SW 1271 (cell line): ENCODE data around the gene ZBTB5.
"Not testable (repeated sequence)": the region's sequence is repeated elsewhere in the genome, so short reads cannot be mapped to it uniquely, and the experiment has no call there.

Experiments
- DNase-seq, 2 experiments: peaks; one replicate each; lab custom pipeline; 2025; lab: John Stamatoyannopoulos, UW

Gene ZBTB5

GRCh38 chr9:37486616-37487548, 21.6 kb upstream of the ZBTB5 start:
- no peak for DNase-seq

DNA sequence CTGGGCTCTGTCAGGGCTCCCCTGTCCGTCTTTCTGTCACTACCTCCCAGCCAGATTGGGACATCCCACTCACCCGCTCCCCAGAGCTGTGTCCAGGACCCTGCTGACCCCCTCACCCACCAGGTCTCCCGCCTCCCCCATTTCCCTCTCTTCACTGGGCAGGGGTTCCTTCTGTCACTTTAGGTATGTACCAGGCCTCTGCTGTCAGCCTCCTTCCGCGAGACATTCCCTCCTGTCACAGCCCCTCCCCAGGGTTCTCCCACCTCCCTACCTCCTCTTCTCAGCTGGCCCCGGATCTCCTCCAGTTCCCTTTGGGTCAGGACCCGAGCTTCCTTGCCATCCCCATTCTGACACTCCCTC, 21.0 kb upstream of the ZBTB5 start:
- DNase-seq: no peak

GRCh38 chr9:37485389-37486255, 20.4 kb upstream of the ZBTB5 start, which contains the start of gene POLR1E:
POLR1E (plus strand) TSS chr9:37485948; CDS start chr9:37486048, 100 bp downstream.
- peak; percentile 45 to 72 for DNase-seq

- no peak for DNase-seq
Observed at GRCh38 chr9:37480759-37481158, 15.5 kb upstream of the ZBTB5 start.

DNA sequence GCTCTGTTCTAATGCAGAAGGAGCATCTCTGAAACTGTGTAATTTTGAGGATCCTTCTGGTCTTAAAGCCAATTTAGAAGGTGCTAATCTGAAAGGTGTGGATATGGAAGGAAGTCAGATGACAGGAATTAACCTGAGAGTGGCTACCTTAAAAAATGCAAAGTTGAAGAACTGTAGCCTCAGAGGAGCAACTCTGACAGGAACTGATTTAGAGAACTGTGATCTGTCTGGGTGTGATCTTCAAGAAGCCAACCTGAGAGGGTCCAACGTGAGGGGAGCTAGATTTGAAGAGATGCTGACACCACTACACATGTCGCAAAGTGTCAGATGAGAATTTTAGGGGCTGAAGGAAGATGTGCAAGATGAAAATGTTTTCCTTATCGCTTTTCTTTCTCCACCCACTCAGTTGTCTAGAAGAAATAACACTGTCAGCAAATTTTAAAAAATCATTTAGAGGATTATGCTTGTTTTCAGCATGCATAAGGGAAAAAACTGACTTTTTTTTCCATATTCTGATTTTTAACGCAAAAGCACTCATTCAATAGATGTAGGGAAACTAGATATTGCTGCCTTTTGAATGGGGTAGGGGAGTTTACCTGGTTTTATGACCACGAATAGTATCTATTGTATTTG, 12.9 kb upstream of the ZBTB5 start:
- DNase-seq: not testable (repeated sequence)

DNA sequence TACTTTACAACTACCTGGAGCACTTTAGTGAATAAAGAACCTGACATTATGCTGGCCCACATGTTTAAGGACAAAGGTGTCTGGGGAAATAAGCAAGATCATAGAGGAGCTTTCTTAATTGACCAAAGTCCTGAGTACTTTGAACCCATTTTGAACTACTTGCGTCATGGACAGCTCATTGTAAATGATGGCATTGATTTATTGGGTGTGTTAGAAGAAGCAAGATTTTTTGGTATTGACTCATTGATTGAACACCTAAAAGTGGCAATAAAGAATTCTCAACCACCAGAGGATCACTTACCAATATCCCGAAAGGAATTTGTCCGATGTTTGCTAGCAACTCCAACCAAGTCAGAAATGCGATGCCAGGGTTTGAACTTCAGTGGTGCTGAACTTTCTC, 12.2 kb upstream of the ZBTB5 start:
- not testable (repeated sequence) for DNase-seq

DNA sequence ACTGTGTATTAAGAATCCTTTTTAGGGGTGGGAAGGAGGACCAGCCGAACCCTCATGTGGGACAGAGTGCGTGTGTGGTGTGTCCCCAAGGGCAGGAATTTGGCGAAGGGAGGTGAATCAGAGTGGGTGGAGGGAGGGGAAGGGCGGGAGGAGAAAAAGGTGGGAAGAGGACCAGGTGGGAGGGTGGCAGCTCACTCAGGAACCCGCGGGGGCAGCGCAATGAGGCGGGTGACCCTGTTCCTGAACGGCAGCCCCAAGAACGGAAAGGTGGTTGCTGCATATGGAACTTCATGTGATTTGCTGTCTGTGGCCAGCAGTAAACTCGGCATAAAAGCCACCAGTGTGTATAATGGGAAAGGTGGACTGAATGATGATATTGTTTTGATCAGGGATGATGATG, 11.7 kb upstream of the ZBTB5 start:
- no peak for DNase-seq

DNA sequence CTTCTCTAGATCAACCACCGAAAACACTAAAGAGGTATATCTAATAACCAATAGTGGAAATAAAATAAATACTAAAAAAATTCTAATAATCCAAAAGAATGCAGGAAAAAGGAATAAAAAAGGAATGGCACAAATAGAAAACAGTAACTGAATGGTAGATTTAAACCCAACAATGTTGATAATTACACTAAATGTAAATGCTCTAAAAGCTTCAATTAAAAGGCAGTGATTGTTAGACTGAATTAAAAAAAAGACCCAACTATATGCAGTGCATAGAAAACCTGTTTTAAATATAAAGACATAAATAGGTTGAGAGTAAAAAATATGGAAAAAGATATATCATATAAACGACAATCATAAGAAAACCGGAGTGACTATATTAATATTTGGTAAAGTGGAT, 9.2 kb upstream of the ZBTB5 start:
- no peak for DNase-seq

DNA sequence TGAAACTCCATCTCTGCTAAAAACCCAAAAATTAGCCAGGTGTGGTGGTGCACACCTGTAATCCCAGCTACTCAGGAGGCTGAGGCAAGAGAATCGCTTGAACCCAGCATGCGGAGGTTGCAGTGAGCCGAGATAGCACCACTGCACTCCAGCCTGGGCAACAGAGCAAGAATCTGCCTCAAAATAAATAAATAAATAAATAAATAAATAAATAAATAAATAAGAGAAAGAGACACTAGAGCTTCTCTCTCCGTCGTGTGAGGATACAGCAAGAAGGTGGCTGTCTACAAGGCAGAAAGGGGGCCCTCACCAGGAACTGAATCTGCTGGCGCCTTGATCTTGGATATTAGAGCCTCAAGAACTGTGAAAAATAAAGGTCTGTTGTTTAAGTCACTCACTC, 8.7 kb upstream of the ZBTB5 start:
- DNase-seq: not testable (repeated sequence)

GRCh38 chr9:37471942-37472684, 6.9 kb upstream of the ZBTB5 start:
- peak; percentile 85 to 96 for DNase-seq

GRCh38 chr9:37468620-37469019, 3.4 kb upstream of the ZBTB5 start:
- DNase-seq: no peak

DNA sequence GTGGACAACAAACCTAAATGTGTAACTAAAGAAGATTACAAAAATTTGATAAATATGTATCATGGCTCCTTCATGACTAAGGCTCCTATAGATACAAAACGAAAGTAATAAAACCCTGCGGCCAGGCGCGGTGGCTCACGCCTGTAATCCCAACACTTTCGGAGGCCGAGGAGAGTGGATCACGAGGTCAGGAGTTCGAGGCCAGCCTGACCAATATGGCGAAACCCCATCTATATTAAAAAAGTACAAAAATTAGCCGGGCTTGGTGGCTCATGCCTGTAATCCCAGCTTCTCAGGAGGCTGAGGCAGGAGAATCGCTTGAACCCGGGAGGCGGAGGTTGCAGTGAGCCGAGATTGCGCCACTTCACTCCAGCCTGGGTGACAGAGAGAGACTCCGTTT, 2.3 kb upstream of the ZBTB5 start:
- not testable (repeated sequence) for DNase-seq

DNA sequence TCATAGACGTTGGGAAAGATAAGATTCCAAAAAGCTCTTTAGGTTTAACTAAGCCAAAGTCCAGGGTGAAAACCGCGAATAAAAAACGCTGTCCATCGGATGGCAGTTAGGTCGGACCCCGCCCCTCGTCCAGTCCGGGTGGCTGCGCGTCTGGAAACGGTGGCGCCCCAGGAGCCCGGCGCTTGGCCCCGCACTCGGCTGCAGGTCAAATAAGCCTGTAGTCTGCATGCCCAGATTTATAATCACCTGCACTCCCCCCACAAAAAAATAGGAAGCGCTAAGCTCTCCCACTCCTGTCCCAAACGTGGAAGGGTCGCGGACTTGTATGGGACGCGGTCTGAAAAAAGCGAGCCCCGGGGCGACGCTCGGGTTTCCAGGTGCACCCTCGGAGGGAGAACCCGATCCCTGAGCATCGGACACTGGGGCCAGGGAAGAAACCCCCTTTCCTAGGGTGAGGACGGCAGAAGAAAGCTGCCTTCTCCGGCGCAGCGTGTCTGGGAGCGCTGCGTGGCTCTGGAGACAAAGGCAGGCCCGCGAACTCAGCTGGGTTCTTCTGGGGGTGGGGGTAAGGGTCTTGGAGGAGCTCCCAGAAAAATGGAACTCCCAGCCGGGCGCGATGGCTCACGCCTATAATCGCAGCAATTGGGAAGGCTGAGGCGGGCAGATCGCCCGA, 923 bp upstream of the ZBTB5 start:
- no peak for DNase-seq

DNA sequence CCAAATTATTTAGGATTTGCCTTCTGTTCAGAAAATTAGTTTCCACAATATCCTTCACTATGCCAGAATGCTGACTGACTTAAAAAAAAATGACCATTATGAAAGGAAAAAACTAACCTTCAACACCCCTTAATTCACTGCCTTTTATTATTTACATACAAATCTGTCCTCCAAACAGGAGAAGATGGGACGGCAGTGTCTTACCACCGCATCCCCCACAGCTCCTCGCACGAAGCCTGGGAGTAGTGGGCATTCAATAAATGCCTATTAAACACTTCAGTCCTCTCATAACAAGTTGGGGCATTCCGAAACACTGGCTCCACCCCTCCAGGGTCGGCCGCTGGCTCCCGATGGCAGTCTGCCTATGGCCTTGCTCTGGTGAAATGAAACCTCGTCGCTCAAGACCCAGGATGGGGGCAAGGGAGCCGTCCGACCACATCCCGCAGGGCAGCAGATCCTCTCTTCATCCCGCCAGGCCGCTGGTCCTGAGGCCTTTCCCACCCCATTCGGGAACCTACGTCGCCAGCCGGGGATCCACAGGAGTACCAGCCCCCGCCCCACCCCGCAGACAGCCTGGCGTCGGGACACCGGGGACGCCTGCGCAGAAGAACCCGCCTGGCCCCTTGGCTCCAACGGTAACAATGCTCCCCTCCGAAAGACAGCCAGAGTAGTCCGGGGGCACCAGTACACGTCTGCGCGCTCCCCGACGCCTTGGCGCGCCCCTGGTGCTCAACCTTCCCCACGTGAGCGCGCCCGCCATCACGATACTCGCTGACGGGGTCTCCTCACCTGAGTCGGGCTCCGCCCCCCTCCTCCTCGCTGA, 613 bp downstream of the ZBTB5 start:
- DNase-seq: peak; percentile 47 to 69

GRCh38 chr9:37464006-37464405, 1.2 kb downstream of the ZBTB5 start:
- DNase-seq: no peak

- DNase-seq: no peak
Observed at GRCh38 chr9:37456817-37457216, 8.4 kb downstream of the ZBTB5 start.

DNA sequence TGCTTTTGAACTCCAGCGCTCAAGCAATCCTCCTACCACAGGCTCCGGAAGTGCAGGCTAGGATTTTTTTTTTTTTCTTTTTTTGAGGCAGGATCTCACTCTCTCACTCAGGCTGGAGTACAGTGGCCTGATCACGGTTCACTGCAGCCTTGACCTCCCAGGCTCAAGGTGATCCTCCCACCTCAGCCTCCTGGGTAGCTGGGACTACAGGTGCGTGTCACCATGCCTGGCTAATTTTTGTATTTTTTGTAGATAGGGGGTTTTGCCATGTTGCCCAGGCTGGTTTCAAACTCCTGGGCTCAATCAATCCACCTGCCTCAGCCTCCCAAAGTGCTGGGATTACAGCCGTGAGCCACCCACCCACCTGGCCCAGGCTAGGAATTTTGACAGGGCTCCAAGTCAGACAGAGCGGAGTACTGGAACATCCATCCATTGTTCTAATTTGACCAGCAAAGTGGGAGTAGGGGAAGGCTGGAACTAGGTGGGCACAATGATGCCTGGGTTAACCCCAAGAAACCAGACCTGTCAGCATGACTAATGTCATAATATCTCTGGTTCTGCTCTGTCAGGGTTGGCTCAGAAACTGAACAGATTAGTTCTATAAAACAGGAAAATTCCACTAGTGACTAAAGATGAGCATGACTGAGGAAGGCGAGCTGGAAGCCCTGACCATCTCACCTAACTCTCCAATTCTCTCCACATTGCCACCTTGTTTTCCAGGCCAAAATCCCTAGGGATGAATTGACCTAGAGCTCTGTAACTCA, 9.2 kb downstream of the ZBTB5 start:
- DNase-seq: no peak

DNA sequence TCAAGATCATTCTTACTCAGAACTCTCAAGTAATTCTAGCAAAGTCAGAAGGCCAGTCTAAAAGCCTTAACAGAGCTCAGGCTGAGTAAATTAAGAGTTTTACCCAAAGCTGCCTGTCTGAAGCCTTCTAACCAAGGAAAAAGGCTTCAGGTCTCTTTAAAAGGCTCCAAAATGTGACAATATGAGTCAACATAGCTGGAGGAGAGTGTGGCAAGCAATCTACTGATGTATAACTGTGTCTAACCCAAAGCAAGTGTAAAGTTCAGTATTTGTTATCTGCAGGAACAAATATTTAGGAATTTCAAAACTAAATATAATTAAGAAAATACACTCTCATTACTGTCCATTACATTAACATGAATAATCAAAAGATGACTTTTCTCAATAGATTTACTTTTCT, 11.0 kb downstream of the ZBTB5 start:
- DNase-seq: no peak

GRCh38 chr9:37453827-37454226, 11.4 kb downstream of the ZBTB5 start:
- no peak for DNase-seq
